ENCODE results near the gene LRRC8A.

DNA sequence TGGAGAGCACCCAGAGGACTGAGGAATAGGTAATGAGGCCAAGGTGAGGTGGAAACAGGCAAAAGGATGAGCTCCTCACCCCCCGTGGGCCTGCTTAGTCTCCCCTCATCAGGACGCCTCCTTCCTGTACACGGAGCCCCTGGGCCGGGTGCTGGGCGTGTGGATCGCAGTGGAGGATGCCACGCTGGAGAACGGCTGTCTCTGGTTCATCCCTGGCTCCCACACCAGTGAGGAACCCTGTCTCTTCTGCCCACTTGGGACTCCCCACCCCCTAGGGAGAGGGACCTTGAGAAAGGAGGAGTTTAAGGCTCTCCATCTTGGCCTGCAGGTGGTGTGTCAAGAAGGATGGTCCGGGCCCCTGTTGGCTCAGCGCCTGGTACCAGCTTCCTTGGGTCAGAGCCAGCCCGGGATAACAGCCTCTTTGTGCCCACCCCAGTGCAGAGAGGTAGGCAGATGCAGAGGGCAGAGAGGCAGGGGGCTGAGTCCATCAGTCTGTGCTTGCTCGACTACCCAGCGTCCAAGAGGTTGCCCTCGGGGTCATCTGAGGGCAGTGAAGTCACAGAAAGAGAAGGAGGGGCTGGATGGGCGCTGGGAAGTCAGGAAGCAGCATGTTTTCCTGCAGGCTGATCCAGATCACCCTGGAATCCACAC lies 58.5 kb downstream of the LRRC8A start:
- TF ChIP-seq, protein P1, sequence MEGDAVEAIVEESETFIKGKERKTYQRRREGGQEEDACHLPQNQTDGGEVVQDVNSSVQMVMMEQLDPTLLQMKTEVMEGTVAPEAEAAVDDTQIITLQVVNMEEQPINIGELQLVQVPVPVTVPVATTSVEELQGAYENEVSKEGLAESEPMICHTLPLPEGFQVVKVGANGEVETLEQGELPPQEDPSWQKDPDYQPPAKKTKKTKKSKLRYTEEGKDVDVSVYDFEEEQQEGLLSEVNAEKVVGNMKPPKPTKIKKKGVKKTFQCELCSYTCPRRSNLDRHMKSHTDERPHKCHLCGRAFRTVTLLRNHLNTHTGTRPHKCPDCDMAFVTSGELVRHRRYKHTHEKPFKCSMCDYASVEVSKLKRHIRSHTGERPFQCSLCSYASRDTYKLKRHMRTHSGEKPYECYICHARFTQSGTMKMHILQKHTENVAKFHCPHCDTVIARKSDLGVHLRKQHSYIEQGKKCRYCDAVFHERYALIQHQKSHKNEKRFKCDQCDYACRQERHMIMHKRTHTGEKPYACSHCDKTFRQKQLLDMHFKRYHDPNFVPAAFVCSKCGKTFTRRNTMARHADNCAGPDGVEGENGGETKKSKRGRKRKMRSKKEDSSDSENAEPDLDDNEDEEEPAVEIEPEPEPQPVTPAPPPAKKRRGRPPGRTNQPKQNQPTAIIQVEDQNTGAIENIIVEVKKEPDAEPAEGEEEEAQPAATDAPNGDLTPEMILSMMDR (IDR thresholded peaks at IDR 0.05 in 2 of 3, conservative IDR thresholded peaks at IDR 0.05 in 1 of 3; ENCODE audit: borderline replicate concordance in 1 of 3, insufficient read depth in 1 of 3, low read depth in 2 of 3, low read length in 2 of 3), result no peak
- TF ChIP-seq, protein P2, sequence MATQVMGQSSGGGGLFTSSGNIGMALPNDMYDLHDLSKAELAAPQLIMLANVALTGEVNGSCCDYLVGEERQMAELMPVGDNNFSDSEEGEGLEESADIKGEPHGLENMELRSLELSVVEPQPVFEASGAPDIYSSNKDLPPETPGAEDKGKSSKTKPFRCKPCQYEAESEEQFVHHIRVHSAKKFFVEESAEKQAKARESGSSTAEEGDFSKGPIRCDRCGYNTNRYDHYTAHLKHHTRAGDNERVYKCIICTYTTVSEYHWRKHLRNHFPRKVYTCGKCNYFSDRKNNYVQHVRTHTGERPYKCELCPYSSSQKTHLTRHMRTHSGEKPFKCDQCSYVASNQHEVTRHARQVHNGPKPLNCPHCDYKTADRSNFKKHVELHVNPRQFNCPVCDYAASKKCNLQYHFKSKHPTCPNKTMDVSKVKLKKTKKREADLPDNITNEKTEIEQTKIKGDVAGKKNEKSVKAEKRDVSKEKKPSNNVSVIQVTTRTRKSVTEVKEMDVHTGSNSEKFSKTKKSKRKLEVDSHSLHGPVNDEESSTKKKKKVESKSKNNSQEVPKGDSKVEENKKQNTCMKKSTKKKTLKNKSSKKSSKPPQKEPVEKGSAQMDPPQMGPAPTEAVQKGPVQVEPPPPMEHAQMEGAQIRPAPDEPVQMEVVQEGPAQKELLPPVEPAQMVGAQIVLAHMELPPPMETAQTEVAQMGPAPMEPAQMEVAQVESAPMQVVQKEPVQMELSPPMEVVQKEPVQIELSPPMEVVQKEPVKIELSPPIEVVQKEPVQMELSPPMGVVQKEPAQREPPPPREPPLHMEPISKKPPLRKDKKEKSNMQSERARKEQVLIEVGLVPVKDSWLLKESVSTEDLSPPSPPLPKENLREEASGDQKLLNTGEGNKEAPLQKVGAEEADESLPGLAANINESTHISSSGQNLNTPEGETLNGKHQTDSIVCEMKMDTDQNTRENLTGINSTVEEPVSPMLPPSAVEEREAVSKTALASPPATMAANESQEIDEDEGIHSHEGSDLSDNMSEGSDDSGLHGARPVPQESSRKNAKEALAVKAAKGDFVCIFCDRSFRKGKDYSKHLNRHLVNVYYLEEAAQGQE (IDR thresholded peaks at IDR 0.05; ENCODE audit: low read depth), result no peak
- no peak for TF ChIP-seq EZH2 (IDR thresholded peaks at IDR 0.05)
- no peak for TF ChIP-seq POLR2AphosphoS5 (IDR thresholded peaks at IDR 0.05; ENCODE audit: low read depth, low read length)
- no peak for TF ChIP-seq RAD21 (IDR thresholded peaks at IDR 0.05; ENCODE audit: low read depth)
- no peak for TF ChIP-seq ZNF274 (IDR thresholded peaks at IDR 0.05; ENCODE audit: low read depth, low read length)
- no peak for TF ChIP-seq JUND (IDR thresholded peaks at IDR 0.05)
- TF ChIP-seq YY1 (IDR thresholded peaks at IDR 0.05; ENCODE audit: extremely low read depth, insufficient replicate concordance, low read depth, low read length), result no peak
- TF ChIP-seq POLR2A (IDR thresholded peaks at IDR 0.05; ENCODE audit: borderline replicate concordance, extremely low read depth, insufficient read depth, insufficient read length), result no peak
- TF ChIP-seq, protein P3, sequence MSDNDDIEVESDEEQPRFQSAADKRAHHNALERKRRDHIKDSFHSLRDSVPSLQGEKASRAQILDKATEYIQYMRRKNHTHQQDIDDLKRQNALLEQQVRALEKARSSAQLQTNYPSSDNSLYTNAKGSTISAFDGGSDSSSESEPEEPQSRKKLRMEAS (IDR thresholded peaks at IDR 0.05), result no peak
- TF ChIP-seq CEBPB (IDR thresholded peaks at IDR 0.05; ENCODE audit: low read depth), result no peak
- TF ChIP-seq SRF (IDR thresholded peaks at IDR 0.05; ENCODE audit: low read depth), result no peak
- TF ChIP-seq EGR1 (IDR thresholded peaks at IDR 0.05; ENCODE audit: low read depth), result no peak
- TF ChIP-seq, protein P4, sequence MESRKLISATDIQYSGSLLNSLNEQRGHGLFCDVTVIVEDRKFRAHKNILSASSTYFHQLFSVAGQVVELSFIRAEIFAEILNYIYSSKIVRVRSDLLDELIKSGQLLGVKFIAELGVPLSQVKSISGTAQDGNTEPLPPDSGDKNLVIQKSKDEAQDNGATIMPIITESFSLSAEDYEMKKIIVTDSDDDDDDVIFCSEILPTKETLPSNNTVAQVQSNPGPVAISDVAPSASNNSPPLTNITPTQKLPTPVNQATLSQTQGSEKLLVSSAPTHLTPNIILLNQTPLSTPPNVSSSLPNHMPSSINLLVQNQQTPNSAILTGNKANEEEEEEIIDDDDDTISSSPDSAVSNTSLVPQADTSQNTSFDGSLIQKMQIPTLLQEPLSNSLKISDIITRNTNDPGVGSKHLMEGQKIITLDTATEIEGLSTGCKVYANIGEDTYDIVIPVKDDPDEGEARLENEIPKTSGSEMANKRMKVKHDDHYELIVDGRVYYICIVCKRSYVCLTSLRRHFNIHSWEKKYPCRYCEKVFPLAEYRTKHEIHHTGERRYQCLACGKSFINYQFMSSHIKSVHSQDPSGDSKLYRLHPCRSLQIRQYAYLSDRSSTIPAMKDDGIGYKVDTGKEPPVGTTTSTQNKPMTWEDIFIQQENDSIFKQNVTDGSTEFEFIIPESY (IDR thresholded peaks at IDR 0.05; ENCODE audit: extremely low read depth, insufficient replicate concordance, low read length), result no peak
